ENCODE measurements around the gene NAA60. TPM values are rescaled to one million over a fixed set of nuclear protein-coding genes. Genes with fewer than 3 reads are reported as not detected.
"Not testable (repeated sequence)": the region's sequence is repeated elsewhere in the genome, so short reads cannot be mapped to it uniquely, and the experiment has no call there.

NAA60 gene
- total RNA-seq, 1 donor from 2014 or later, result 47.0 TPM

GRCh38 chr16:3459401-3460090 is 16.1 kb downstream of the NAA60 start:
- intact Hi-C loops (cut with DNase I), result loop anchor here (5.0 kb wide), 2 partner anchors 152 to 197 kb away; partner anchors contain the start of genes TIGD7 and ZNF75A
- no peak for DNase-seq
- no peak for ATAC-seq (ENCODE audit: poor library complexity)

- ATAC-seq (ENCODE audit: poor library complexity), result no peak
- DNase-seq, result no peak
- intact Hi-C loops (cut with DNase I), result no loop called here
These were observed 16.6 kb downstream of the NAA60 start for GRCh38 chr16:3460121-3460520.

- no peak for DNase-seq
- intact Hi-C loops (cut with DNase I), result no loop called here
- ATAC-seq (ENCODE audit: poor library complexity), result no peak
These were observed 17.1 kb downstream of the NAA60 start for GRCh38 chr16:3460585-3460984.

- DNase-seq (no peak), ATAC-seq (ENCODE audit: poor library complexity) (no peak)
- intact Hi-C loops (cut with DNase I), result no loop called here
These were observed 17.7 kb downstream of the NAA60 start for GRCh38 chr16:3461151-3461550.

- DNase-seq, result peak; percentile 17
- ATAC-seq (ENCODE audit: poor library complexity), result no peak
- intact Hi-C loops (cut with DNase I), result no loop called here
These were observed 21.8 kb downstream of the NAA60 start for GRCh38 chr16:3465301-3465700.

GRCh38 chr16:3465911-3466584 is 22.6 kb downstream of the NAA60 start:
- intact Hi-C loops (cut with DNase I), result no loop called here
- peak; percentile 4 for ATAC-seq (ENCODE audit: poor library complexity)
- DNase-seq, result peak; percentile 31

GRCh38 chr16:3467182-3467581 is 23.7 kb downstream of the NAA60 start:
- intact Hi-C loops (cut with DNase I), result no loop called here
- ATAC-seq (ENCODE audit: poor library complexity), result peak; percentile 60
- DNase-seq, result peak; percentile 47

- intact Hi-C loops (cut with DNase I), result no loop called here
- no peak for DNase-seq
- ATAC-seq (ENCODE audit: poor library complexity), result no peak
These were observed 24.4 kb downstream of the NAA60 start for GRCh38 chr16:3467921-3468320.

- peak; percentile 11 for DNase-seq
- ATAC-seq (ENCODE audit: poor library complexity), result no peak
- intact Hi-C loops (cut with DNase I), result no loop called here
These were observed 25.0 kb downstream of the NAA60 start for GRCh38 chr16:3468501-3468900.

- intact Hi-C loops (cut with DNase I), result no loop called here
- peak; percentile 24 for DNase-seq
These were observed 26.3 kb downstream of the NAA60 start for GRCh38 chr16:3469736-3470135.

GRCh38 chr16:3470723-3471122 is 27.2 kb downstream of the NAA60 start:
- intact Hi-C loops (cut with DNase I), result no loop called here
- DNase-seq (peak; percentile 18), ATAC-seq (ENCODE audit: poor library complexity) (peak; percentile 16)

More at GRCh38 chr16:3469736-3470135, 26.3 kb downstream of the NAA60 start:
- ATAC-seq (ENCODE audit: poor library complexity), result no peak

GRCh38 chr16:3471518-3472176 is 28.2 kb downstream of the NAA60 start:
- intact Hi-C loops (cut with DNase I), result no loop called here
- ATAC-seq (ENCODE audit: poor library complexity) (no peak), DNase-seq (peak; percentile 27)

- DNase-seq (no peak), ATAC-seq (ENCODE audit: poor library complexity) (no peak)
- intact Hi-C loops (cut with DNase I), result no loop called here
These were observed 29.6 kb downstream of the NAA60 start for GRCh38 chr16:3472878-3473595.

- ATAC-seq (ENCODE audit: poor library complexity); intact Hi-C loops (cut with DNase I): not testable (repeated sequence)
- peak; percentile 9 for DNase-seq
These were observed 30.1 kb downstream of the NAA60 start for GRCh38 chr16:3473596-3473943.

GRCh38 chr16:3474136-3474779 is 30.8 kb downstream of the NAA60 start:
- DNase-seq, result peak; percentile 49
- peak; percentile 40 for ATAC-seq (ENCODE audit: poor library complexity)

GRCh38 chr16:3474870-3475269 is 31.4 kb downstream of the NAA60 start:
- DNase-seq; intact Hi-C loops (cut with DNase I); ATAC-seq (ENCODE audit: poor library complexity): not testable (repeated sequence)

More at GRCh38 chr16:3474136-3474779, 30.8 kb downstream of the NAA60 start:
- intact Hi-C loops (cut with DNase I), result no loop called here

GRCh38 chr16:3475604-3476375 is 32.3 kb downstream of the NAA60 start:
- DNase-seq (no peak), ATAC-seq (ENCODE audit: poor library complexity) (peak; percentile 6)
- intact Hi-C loops (cut with DNase I), result no loop called here

GRCh38 chr16:3476409-3476808 is 32.9 kb downstream of the NAA60 start:
- peak; percentile 30 for ATAC-seq (ENCODE audit: poor library complexity)

More at GRCh38 chr16:3476409-3476808, 32.9 kb downstream of the NAA60 start:
- no peak for DNase-seq
- intact Hi-C loops (cut with DNase I), result no loop called here

All from Right ventricle myocardium superior (tissue), 1 donor.